GM19099 (cell line): ENCODE data around the gene DSCAML1.

Experiments
- POLR2A ChIP-seq: IDR thresholded peaks from 3 replicates; pipeline ENCODE4 v1.6.1; 2011; ENCODE audit warnings: low read depth; ENCODE audit not compliant: insufficient read length; ENCODE audit errors: extremely low read depth

The DSCAML1 gene

DNA sequence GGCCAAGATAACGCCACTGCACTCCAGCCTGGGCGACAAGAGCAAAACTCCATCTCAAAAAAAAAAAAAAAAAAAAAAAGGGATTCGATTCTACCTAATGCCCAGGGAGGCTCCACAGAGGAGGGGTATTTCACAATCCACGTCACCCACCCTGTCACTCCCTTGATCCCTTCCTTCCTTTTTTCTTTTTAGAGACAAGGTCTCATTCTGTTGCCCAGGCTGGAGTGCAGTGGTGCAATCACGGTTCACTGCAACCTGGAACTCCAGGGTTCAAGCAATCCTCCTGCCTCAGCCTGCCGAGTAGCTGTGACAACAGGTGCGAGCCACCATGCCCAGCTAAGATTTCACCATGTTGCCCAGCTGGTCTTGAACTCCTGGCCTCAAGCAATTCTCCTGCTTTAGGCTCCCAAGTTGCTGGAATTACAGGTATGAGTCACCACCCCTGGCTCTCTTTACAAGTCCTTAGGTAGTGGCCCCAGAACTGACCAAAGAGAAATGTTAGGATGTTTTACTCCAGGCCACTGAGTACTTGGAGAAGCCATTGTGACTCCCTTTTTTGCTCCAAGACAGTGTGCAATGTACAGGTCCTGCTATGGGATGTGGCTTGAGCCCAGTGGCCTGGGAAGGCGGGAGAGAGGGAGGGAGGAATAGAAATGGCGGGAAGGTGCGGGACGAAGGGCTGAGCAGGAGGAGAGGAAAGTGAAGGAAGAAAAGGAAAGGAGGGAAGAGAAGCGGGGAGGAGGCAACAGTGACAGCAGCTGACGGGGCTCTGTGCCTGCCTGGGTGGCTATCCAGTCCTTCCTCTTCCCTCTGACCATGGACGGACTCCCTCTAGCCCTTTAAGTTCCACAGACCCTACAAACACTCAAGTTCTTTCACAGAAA lies 39.3 kb upstream of the DSCAML1 start:
- no peak for TF ChIP-seq POLR2A

DNA sequence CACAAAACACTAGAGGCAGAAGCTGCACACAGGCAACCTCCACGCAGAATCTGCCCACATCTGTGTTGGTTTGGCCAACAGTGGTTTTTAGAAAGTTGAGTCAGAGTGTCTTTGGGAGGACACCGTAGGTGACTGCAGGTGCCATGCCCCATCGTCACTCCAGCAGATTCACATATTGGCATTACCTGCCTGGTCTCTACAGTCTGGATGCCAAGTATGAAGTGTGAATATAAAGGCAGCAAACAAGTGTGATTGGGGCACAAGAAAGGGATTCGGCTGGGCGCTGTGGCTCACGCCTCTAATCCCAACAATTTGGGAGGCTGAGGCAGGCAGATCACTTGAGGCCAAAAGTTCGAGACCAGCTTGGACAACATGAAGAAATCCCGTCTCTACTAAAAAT lies 38.6 kb upstream of the DSCAML1 start:
- TF ChIP-seq POLR2A = no peak

DNA sequence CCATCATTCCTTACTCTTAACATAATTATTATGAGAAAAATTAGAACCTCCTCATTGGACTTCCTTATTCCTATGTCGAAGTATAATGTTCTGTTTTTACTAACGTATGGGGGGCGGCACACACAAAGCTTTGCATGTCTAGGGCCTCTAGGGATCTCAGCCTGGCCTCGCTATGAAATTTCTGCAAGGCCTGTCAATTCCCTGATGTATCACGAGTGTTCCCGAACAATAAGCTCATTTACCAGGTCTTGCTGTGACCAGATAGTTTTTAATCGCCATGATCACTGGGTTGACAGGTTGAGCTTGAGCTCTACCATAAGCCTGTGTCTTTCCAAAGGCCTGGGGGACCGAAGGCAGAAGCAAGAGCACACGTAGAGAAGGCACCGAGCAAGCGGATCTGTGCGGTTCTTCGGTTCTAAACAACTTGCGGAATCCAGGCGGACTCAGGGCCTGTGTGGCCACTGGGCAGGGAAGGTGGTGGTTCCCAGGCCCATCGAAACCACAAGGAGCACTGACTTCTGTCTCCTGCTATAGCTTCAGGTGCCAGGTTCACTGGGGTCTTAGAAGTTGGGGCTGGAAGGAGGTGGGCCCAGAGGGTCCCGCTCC lies 37.9 kb upstream of the DSCAML1 start:
- TF ChIP-seq POLR2A = no peak

DNA sequence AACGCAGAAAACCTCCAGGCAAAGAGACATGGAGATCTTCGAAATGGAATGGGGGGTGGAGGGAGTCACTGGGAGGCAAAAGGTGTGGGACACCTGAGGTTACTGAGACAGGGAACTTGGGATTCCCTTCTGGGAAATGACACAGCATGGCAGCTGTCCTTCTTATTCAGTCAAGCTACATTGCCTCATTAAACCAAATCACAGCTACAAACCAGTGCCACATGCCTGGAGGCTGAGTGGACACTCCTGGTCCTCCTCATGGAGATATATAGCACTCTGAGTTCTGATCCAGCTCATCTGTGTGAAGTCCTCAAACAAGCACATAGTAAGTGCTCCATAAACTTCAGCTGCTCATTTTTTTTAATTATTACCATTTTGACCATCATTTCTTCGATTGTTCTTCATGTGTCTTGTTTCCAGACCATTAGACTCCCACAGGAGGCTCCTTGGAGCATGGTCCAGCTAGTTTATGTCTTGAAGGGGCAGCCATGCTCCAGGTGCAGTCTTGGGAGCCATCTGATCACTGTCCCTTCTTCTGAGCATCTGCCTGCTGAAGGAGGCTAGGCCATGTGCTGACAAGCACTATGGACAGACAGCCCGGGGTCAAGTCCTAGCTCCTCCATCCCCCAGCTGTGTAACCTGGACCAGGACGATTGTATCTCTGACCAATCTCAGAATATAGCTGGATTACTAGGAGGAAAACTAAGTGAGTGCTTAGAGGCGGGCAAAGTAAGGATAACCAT lies 37.2 kb upstream of the DSCAML1 start:
- TF ChIP-seq POLR2A = no peak

DNA sequence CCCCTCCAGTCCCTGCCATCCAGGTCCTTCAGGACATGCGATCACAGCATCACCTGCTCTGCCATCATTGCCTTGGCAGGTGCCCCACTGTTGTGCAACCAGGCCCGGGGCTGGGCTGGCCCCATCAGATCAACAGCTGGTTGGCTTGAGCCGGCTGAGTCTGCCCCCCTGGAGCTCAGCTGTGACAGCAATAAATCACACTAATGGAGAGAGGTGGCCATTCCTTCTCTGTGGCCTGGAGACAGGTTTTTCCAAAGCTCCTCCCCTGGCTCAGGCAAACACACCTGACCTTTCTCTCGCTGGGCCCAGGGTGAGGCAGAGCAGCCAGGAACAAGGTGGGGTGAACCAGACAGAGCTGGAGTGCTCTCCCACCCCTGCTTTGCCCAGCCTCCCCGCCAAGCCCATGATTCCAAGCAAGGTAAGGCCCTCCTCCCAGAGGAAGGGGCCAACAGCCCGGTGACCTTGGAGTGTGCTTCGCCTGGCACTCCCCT lies 36.4 kb upstream of the DSCAML1 start:
- no peak for TF ChIP-seq POLR2A

DNA sequence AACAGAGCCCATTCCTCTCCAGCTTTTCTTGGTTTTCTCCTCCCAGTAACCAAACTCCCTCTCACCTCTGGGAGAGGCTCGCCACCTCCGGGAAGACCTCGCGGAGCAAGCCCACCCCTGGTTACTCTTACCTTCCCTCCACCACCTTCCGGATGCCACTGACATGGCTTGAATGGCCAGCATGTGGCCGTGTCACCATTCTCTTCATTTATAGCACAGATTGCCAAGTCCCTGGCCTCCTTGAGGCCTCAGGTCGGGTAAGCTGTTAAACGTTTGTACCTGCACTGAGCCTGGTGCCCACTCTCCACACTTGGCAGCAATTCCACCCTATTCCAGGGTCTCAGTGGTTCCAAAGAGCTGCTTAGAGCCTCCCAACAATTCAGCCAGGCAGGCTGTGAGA lies 35.5 kb upstream of the DSCAML1 start:
- no peak for TF ChIP-seq POLR2A

DNA sequence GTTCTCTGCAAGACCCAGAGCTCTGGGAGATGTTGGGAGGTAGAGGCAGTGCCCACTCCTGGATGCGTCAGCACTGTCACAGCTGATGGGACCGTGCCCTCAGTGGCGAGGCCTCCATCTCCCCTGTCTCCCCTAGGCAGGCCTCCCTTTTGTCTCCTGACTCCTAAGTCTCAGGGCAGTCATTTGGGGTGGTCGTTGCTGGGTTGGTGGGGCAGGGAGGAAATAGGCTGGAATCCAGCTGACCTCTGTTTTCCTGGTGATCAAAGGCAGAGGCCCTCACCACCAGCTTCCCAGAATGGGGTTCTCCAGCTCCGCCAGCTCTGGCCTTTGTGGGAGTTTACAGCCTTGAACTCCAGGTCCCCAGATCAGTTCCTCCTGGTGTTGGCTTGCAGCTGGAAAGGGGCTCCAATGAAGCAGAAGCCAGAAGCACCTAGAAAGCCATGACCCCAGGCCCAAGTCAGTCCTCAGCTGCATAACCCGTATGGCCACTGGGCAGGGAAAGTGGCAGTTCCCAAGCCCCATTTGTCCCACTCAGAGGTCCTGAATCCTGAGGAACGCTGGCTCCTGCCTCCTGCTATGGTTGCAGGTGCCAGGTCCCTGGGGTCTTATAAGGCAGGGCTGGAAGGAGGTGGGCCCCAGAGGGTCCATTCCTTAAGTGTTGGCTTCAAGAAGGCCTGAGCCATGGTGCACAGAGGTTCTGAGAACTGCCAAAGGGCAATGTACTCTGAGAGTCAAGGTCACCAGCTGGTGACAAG lies 34.8 kb upstream of the DSCAML1 start:
- TF ChIP-seq POLR2A = no peak

DNA sequence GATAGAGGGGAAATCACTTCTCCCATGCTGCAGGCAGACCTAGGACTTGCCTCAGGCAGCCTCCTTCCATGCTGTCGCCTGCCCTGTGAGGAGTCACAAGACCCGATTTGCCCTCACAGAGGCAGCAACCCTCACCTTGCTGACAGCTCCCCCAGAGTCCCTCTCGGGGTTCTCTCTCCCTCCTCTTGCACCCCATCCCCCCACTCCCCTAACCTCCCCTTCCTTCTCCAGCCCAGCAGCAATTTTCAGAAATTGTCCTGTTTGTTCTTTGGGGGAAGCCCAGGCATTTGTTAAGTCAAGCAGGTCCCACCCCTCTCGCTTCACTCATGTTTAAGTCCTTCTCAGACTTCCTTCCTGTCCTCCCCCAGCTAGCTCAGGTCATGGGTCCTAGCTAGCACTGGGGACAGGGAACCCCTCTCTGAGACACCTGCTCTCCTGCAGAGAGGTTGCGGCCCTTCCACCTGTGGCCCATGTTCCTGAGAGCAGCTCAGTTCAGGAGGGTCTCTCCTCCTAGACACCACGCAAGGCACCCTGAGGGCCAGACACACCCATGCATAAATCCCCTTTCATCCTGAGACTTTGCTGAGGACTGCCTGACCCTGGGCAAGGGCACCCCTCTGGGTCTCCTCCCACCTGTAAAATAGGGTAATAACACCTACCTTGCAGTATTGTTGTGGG lies 33.8 kb upstream of the DSCAML1 start:
- no peak for TF ChIP-seq POLR2A

DNA sequence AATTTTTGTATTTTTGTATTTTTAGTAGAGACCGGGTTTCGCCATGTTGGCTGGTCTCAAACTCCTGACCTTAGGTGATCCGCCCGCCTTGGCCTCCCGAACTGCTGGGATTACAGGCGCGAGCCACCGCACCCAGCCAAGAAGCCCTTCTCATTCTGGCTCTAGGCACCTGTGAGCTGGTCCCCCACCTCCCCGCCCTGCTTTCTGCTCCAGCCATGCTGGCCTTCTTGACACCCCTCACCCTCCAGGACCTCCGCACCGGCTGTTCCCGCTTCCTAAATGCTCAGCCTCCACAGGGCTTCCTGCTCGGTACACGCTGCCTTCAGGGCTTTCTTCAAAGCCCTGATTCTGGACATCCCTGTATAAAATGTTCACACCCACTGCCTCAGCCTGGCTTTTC lies 33.1 kb upstream of the DSCAML1 start:
- no peak for TF ChIP-seq POLR2A

DNA sequence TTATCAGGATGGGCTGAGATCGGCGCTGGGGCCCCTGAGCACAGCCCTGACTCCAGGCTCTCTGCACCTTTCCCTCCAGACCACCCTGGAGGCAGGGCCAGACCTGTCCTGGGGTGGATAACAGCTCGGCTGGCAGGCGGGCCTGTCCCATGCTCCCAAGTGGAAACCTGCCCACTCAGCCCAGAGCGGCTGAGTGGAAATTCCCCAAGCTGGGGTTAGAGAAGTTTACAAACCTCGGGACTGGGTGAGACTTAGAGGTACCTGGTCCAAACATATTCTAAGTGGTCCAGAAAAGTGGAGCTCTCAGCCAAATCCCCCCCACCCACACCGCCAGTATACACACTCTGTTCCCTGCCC lies 32.3 kb upstream of the DSCAML1 start:
- no peak for TF ChIP-seq POLR2A

DNA sequence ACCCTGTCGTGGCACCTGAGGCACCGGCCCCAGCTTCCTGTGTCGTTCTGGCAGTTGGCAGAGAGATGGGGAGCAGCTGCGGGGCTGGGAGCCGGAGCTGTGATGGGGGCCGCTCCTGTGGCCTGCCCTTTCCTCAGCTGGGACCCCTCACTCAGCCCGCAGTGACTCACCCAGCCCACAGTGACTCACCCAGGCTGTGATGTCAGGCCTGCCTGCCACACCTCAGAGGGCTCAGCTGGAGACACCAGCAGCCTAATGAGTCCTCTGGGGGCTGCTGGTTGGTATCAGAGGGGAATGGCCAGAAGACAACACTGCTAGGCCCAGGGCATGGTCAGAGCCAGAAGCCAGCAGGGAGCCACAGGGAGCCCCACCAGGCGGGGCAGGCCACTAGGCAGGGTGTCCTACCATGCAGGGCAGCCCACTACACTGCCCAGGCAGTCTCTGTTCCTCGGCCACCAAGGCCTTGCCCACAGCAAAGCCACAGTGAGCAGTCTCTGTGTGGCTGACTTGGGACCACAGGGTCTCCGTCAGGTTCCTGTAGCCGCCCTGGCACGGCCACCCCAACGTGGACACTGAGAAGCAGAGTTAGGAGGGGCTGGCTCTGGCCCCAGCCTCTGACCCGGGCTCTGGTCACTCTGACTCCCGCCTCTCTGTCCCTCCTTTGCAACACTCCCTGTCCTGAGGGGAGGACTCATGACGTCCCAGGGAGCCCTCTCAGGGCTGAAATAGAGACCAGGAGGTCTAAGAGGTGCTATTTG lies 31.8 kb upstream of the DSCAML1 start:
- TF ChIP-seq POLR2A = no peak

DNA sequence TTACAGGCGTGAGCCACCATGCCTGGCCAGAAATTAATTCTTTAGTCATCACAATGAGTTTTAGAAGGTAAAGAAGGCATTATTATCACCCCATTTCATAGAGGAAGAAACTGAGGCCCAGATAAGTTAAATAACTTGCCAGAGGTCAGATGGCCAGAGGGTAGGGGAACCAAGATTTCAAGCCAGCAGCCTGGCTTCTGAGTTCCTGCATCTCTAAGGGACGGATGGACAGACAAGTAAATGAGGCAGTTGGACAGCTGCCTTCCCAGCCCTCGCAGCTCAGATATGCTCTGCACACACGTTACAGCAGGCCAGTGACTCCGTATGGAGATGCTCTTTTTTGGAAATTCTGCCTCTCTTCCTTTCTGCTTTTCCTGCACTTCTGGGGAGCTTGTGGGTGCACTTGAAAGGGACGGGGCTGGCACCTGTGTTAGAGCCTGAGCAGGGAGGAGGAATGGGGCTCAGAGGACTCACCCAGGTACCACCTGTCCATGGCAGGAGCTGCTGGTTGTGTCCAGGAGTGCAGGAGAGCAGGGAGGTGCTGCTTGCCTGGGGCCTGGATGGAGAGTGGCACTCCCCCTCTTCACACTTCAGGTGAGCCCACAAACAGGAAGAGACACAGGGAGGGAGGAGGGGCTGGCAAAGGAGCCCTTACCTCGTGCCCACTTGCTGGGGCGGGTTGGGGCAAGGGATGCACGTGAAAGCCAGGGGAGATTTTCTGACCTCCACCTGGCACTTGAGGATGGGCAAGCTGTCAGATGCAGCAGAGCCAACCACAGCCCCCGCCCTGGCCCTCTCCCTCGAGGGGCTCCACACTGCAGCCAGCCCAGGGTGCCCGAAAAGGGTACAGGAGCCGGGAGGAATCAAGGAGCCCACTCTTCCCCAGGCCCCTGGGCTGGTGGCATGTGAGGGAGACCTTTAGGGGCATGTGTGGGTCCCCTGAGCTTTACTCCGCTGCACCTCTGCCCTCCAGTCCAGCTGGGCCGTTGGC lies 30.8 kb upstream of the DSCAML1 start:
- no peak for TF ChIP-seq POLR2A

DNA sequence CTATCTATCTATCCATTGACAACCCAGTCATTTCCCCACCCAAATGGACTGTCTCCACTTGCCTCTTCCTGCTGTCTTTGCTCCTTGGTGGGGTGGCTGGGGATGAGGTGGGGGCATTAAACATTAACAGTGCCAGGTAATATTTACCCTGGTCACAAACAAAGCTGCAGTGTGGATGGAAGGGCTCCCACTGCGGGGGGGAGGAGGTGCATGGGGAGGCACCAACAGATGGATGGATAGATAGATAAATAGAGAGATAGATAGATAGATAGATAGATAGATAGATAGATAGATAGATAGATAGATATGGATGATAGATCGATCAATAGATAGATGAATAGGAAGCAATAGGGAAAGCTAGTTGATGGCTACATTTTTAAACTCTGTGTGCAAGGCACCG lies 29.8 kb upstream of the DSCAML1 start:
- no peak for TF ChIP-seq POLR2A
